ENCODE results near the gene GAGE12C. TPM values are rescaled to one million over a fixed set of nuclear protein-coding genes. Genes with fewer than 3 reads are reported as not detected.

The GAGE12C gene, protein sequence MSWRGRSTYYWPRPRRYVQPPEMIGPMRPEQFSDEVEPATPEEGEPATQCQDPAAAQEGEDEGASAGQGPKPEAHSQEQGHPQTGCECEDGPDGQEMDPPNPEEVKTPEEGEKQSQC
- not detected in 2 replicates for total RNA-seq

DNA sequence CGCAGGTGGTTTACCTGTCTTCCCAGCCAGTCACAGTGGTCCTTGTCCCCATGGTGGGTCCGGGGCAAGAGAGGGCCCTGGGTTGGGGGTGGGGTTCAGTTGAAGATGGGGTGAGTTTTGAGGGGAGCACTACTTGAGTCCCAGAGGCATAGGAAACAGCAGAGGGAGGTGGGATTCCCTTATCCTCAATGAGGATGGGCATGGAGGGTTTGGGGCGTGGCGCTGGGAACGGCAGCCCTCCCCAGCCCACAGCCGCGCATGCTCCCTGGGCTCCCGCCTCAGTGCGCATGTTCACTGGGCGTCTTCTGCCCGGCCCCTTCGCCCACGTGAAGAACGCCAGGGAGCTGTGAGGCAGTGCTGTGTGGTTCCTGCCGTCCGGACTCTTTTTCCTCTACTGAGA is at the start of gene GAGE12C:
Gene GAGE12C, plus strand, starts transcription at position 301 of the 400 bp plus-strand sequence. CDS start 1,155 bp downstream, outside the sequence.

GRCh38 chrX:49541433-49541832 is 9.5 kb downstream of the GAGE12C start, which contains the start of gene GAGE12D:
TSS of gene GAGE12D (plus strand) at chrX:49541733. CDS start at chrX:49542888, 1,155 bp downstream.

GRCh38 chrX:49550989-49551388 is 19.0 kb downstream of the GAGE12C start, which contains the start of gene GAGE12E:
TSS of gene GAGE12E (plus strand) at chrX:49551289. CDS start at chrX:49552444, 1,155 bp downstream.

GRCh38 chrX:49560542-49560941 is 28.6 kb downstream of the GAGE12C start, which contains the start of gene GAGE12F:
TSS of gene GAGE12F (plus strand) at chrX:49560842. CDS start at chrX:49561997, 1,155 bp downstream.

DNA sequence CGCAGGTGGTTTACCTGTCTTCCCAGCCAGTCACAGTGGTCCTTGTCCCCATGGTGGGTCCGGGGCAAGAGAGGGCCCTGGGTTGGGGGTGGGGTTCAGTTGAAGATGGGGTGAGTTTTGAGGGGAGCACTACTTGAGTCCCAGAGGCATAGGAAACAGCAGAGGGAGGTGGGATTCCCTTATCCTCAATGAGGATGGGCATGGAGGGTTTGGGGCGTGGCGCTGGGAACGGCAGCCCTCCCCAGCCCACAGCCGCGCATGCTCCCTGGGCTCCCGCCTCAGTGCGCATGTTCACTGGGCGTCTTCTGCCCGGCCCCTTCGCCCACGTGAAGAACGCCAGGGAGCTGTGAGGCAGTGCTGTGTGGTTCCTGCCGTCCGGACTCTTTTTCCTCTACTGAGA is 38.1 kb downstream of the GAGE12C start, which contains the start of gene GAGE12G:
Gene GAGE12G, plus strand, starts transcription at position 301 of the 400 bp plus-strand sequence. CDS start 1,155 bp downstream, outside the sequence.

DNA sequence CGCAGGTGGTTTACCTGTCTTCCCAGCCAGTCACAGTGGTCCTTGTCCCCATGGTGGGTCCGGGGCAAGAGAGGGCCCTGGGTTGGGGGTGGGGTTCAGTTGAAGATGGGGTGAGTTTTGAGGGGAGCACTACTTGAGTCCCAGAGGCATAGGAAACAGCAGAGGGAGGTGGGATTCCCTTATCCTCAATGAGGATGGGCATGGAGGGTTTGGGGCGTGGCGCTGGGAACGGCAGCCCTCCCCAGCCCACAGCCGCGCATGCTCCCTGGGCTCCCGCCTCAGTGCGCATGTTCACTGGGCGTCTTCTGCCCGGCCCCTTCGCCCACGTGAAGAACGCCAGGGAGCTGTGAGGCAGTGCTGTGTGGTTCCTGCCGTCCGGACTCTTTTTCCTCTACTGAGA is 47.7 kb downstream of the GAGE12C start, which contains the start of gene GAGE12H:
Gene GAGE12H, plus strand, starts transcription at position 301 of the 400 bp plus-strand sequence. CDS start 1,155 bp downstream, outside the sequence.

Other genes with a start within 250 kb of the GAGE12C start
- gene GAGE10, start 228.5 kb upstream of the GAGE12C start, total RNA-seq = not detected in 2 replicates
- not detected in 2 replicates for gene GAGE12J, start 210.1 kb upstream of the GAGE12C start, total RNA-seq
- gene GAGE13, start 200.6 kb upstream of the GAGE12C start, total RNA-seq = not detected in 2 replicates
- not detected in 2 replicates for gene GAGE12D, start 9.6 kb downstream of the GAGE12C start, total RNA-seq
- gene GAGE12E, start 19.1 kb downstream of the GAGE12C start, total RNA-seq = not detected in 2 replicates
- not detected in 2 replicates for gene GAGE12F, start 28.7 kb downstream of the GAGE12C start, total RNA-seq
- not detected in 2 replicates for gene GAGE12G, start 38.2 kb downstream of the GAGE12C start, total RNA-seq
- gene GAGE12H, start 47.8 kb downstream of the GAGE12C start, total RNA-seq = not detected in 2 replicates
- not detected in 2 replicates for gene GAGE2A, start 57.3 kb downstream of the GAGE12C start, total RNA-seq
- gene GAGE1, start 66.8 kb downstream of the GAGE12C start, total RNA-seq = not detected in 2 replicates
- gene PAGE1, start 163.8 kb downstream of the GAGE12C start, total RNA-seq = not detected in 2 replicates